Measurements from ENCODE around the gene KRT85.
A peak's percentile ranks its signal among the peaks of the same experiment; 100 is the strongest.

The KRT85 gene

DNA sequence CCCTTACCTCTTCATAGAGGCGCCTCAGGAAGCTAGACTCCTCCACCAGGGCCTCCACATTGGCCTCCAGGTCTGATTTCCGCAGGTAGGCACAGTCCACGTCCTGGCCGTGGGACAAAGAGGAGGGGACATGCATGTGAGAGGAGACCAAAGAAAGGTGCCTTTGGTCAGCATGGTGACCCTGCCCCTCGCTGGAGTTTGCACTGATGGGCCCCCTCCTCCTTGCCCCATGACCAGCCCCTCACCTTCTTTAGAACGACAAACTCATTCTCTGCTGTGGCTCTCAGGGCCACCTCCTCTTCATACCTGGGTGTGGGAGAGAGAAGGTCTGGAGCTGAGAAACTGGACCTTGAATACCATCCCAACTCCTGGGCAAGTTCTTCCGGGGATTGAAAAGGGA lies 3.2 kb downstream of the KRT85 start:
- no peak for DNase-seq

DNA sequence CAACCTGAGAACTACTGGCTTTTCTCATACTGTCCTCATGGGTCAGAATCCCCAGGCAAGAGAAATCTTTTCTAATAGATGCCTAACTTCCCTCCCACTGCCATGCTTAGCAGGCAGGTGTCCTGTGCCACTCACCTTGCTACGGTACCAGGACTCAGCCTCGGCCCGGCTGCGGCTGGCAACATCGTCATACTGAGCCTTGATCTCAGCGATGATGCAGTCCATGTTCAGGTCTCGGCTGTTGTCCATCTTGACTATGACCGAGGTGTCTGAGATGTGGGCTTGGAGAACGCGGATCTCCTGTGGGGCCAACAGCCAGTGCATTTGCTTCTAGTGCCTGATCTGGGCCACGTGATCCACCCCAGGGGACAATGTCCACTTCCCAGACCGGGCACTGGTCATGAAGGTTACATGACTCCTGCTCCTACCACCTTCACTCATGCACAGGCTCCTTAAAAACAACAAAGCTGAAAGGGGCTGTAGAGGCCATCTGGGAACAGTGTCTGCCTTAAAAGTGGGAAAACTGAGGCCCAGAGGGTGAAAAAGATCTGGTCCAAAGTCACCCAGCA lies 4.1 kb downstream of the KRT85 start:
- no peak for DNase-seq

DNA sequence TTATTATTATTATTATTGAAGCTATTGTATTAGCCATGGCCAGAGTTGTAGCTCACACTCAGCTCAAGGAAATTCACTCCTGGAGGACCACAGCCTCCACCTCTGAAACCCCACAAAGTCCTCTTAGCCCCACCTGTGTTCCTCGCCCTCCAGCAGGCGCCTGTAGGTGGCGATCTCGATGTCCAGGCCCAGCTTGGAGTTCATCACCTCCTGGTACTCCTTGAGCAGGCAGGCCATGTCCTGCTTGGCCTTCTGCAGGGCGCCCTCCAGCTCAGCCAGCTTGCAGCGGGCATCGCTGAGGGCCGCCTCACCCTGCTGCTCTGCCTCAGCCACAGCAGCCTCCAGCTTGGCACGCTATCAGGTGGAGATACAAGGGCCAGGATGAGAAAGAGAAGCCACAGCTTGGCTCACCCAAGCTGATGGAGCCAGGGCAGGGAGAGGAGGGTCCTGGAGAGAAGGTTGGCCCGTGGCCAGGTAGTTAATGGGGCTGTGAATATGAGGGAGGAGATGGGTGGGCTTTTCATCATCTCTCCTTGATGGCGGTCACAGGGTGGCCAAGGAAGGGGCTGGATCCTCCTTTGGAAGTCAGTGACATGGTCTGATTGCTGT lies 5.1 kb downstream of the KRT85 start:
- DNase-seq, result no peak

DNA sequence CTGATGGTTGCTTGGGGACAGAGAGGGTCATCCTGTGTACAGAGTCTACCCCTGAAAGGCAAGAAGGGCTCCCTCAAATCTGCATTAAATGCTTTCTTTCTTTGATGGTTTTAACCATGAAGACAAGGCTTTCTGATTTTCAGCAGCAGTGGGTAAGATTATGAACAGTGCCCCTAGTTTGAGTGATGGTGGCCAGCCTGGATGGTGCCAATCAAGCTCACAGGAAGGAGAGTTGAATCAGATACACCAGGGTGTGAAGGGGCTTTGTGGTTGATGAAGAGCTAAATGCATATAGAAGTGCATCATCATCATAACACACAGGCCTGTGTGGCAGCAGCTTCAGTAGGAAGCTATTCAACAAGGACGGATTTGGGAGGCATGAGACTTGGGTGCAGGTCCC lies 5.7 kb downstream of the KRT85 start:
- no peak for DNase-seq

DNA sequence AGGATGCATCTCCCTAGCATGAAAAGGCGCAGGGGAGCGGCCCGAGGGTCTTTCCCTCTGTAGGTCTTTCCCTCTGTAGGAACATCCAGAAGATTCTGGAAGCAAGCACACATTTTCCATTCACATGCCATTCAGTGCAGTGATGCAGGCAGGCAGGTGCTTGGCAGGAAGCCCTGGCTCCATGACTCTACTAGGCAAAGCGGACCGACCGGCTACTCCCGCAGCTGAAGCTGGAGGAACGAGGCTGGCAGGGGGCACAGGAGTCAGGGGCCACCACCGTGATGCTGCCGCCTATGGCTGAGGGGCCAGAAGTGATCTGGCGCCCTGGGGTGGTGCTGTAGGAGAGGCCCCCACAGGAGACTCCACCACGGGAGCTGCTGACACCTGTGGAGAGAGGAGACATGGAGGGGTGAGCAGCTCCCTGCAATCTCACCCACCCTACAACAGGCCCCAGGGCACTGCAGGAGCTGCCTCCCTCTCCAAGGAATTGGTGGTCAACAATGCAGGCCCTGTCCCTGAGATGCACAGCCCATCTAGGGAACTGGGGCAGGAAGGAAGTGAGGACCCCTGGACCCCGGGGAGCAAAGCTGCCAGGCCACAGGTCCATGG lies 6.5 kb downstream of the KRT85 start:
- no peak for DNase-seq

DNA sequence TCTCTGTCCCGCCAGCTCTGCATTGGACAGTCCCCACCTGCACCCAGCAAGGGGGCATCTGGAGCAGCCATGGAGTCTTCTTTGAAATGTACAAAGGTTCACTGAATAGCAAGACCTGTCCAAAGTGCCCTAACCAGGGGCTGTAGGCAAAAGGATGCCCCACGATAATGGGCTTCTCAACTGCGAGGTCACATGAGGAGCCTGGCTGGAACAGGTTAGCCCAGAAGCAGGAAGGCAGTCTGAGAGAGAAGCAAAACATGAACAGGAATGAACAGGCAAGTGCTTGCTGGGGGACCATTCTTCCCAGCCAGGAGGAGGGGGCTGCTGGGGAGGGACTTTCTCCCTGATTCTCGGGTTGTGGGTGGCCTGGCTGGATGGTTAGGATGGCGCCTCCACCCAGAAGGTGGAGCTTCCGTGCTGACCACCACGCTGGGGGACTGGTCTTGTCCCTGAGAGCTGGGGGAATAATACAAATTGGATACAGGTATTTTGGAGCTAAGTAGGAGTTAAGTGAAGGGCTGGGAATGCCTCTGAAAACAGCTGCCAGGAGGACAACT lies 7.1 kb downstream of the KRT85 start:
- DNase-seq, result no peak

DNA sequence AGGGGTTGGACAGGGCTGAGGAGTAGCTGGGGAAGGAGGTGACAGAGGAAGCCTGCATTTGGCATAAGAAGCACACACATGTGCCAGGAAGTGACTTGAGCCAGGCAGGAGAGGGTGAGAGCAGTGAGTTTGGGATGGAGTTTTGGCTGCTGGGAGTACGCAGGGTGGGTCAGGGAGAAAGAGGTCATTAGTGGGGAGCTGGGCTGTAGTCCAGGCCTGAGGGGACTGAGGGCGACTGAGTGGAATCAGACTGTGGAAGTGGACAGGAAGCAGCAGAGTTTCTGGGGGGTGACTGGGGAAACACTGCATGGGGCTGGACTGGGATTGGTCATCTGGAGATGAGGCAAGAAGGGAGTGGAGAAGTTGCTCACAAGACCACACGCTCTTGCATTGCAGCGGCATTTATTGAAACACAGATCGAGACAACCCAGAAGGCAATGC lies 7.6 kb downstream of the KRT85 start:
- no peak for DNase-seq

DNA sequence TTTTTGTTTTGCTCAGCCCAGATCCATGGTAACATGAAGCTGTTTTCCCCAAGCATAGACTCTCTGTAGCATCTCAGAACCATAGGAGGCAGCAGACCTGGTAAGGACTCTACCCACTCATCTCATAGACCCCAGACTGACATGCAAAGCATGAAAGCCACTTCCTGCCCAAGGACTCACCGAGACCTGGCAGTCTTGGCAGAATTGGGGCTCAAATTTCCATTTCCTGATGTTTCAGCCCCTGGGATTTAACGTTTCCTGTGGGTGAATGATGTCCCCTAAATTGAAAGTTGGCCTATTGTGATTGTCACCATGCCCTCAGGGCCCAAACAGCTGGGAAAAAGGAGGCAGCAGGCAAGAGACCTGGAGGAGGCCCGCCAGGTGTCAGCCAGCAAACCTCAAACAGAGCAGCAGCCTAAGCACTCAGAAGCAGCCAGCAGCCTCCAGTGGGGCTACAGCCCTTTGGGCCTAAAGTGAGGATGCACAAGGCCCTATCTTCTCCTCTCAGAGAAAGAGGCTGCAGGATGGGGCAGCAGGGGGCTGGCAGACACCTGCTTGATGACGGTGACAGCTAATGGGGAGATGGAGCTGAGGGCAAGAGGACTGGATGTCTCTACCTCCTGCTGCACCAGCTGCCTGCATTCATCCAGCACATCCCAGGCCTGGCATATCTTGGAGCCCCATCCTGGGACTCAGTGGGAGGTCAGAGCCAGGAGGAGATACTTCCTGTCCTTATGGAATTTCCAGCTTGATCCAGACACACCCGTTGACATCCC lies 8.5 kb downstream of the KRT85 start:
- DNase-seq, result no peak

DNA sequence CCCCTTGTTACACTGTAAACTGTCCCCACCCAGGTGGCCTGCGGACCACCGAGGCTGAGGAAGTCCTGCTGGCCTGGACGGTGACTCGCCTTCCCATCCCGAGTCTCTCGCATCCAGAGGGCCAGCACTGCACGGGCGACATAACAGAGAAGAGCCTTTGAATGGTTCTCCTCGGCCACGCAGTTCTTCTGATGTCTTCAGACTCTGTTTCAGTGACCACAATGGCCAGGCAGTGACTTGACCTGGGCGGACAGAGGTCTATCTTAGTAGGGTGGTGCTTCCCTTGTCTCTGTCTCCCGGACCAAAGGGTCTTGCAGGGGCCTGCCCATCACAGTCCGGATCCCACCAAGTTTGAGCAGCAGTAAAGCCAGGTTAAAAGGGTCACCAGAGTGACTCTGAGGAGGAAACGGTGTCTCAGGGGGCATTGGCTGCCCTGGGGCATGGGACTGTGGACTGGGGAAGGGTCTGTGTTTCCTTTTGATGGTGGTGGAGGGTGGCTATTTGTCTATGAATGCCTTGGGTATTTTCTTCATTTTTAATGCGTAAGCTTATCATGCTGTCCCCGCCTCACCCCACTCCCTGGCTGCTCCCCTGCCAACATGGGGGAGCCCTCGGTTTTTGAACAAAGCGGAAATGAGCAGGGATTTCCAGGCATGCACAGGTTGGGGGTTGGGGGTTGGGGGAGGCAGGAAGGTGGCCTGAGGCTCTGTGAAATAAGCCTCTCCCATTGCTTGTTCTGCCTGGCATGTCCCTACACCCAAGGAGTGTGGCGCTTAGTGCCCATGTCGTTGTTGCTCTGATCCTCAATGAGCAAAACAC lies 10.3 kb downstream of the KRT85 start:
- no peak for DNase-seq

DNA sequence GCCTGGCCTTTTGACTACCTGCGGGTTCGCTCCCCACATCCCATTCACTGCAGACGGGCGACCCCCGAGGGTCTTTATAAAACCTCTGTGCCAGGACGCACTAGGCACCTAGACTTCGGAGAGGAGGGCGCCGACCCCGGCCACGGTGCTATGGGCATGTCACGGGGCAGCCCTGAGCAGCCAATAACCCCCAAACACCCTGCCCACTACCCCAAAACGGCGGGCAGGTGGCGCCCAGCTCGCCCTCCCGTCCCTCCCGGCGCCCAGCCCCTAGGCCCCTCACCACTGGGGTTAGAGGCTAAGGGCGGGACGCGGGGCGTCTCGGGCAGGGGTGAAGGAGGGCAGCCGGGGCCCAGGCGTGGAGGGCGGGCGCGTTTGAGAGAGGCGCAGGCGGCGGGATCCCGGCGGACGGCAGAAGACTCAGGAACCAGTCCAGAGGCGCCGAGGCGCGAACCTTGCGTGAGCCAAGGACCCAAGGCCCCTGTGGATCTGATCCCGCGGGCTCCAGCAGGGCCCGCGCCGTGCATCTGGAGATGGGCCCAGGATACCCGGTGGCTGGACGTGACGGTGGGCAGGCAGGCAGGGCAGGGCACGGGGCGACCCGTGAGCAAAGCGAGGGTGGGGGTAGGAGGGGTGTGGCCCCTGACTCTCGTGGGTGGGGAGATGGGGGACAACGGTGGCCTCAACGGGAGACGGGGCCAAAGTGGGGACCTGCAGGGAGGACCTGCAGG lies 11.1 kb downstream of the KRT85 start:
- DNase-seq, result no peak

DNA sequence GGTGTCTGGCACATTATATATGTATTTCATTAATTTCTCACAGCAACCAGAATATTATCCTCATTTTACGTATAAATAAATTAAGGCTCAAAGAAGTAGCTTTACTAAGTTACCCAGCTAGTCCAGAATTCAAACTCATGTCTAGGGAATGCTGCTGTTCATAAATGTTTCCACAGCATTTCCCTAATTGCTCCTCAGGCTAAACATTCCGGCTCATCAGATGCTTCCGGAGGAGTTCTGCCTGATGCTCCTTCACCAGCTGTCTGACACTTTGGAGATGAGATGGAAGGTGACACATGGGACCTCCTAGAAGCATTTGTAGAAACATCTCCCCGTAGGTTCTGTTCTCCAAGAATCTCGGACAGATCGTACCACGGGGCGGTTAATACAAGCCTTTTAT lies 12.1 kb downstream of the KRT85 start:
- no peak for DNase-seq

DNA sequence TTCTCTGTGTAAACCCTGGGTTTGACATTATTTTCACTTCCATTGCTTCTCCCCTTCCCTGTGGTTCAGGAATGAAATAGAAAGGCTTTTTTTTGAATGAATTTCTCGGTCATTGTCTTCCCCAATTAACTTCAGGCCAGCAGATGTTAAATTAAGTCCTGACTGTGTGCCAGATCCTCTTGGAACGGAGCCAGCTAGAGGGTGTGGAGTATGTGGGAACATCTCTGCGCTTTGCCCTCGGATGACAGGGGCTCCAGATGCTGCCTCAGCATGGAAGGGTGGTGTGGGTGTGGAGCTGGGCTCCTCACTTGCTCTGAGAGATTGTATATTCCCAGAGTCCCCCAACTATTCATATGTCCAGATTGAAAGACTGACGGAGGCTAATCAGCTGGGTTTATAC lies 13.1 kb downstream of the KRT85 start:
- no peak for DNase-seq

DNA sequence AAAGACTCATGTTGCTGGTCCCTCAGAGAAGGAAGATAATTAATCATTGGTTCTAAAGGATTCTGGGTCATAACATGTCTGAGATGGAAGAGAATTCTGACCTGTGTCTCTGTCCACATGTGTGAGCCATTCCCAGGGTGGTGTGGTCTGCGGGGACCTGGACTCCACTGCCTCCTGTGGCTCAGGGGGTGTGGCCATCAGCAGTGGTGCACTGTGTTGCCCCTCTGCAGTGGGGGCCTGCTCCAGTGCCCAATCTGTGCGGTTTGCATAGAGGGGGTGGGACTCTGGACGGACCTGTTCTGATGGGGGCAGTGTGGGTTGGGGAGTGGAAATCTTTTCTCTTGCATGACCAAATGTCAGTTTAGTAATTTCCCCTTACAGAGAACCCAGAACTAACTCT lies 13.5 kb downstream of the KRT85 start:
- DNase-seq, result no peak

DNA sequence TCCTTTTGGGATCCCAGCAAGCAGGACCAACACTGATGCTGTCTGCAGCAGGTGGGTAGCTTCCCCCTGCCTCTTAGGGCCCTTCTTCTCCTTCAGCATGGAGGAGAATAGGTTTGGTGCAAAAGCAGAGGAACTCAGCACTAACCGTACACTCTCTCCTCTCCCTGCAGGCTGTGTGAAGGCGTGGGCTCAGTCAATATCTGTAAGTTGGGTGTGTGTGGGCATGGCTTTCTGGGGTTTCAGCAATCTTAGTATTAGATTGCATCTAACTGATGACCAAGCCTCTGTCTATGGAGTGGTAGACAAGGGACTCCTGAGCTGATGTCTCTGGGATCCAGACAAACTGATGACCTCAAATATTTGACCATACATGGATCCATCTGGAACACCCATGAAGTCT lies 14.3 kb downstream of the KRT85 start:
- DNase-seq, result no peak

DNA sequence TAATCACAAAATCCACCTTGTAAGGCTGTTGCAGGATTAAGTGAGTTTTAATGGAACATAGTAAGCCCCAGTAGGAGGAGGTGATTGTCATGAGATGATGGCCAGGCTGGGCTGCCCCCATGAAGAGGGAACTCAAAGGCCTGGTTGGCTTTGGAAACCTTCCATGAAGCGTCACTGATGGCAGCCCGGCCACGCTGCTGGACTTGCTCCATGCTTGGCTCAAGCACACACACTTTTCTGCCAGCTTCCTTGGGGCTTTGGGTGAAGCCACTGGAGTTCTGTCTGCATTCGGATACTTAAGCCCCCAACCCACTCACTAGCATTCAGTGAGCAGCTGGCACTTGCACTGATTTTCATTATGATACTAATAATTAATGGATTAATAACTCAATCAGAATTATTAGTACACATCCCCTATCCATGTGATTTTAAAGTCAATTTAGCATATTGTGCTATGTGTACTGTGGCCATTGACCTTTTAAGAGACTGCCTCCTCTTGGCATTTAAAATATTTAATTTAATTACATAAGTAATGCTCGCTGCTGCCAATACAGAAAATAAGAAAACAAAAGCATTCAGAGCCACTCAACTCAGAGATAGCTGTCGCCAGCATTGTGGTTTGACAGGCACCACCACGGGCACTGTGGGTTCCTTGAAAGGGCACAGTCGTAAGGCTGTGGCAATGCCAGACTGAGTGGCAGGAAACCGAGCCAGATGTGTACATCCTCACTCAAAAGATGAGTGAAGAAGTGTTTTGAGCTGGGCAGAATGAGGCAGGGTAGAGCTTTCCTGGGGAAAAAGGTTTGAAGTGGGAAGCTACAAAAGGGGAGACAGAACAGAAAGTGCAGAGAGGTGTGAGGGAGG lies 15.9 kb downstream of the KRT85 start:
- no peak for DNase-seq

DNA sequence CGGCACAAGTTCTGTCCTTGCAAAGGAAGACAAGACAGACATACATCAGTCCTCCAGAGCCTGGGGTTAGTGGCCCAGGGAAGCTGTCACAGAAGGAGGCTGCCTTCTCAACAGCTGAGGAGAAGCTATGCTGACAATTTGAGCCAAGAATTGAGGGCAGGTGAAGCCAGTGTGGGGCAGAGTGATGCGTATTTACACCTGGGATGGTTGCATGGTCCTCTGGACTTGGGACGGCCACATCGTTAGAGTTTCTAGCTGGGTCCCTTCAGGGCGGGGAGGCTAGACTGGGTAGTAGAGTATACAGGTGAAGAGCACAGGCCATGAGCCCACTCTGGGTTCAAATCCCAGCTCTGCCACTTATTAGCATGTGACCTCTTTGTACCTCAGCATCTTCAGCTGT lies 16.5 kb downstream of the KRT85 start:
- no peak for DNase-seq

DNA sequence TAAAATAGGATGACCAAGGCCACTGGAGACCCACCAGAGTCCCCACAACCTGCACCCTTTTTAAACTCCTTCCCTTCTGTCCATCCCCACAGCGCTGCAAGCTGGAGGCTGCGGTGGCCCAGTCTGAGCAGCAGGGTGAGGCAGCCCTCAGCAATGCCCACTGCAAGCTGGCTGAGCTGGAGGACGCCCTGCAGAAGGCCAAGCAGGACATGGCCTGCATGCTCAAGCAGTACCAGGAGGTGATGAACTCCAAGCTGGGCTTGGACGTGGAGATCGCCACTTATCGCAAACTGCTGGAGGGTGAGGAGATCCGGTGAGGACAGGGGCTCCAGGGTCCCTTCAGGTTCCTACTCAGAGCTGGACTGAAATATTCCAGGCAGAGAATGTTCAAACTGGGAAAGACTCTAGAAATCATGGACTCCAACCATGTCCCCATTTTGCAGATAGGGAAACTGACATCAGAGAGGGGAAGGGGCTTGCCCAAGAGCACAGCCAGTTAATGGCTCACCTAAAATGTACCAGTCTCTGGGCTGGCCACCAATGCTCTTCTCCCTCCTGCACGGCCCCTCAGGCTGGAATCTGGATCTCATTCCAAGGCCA lies 17.2 kb downstream of the KRT85 start:
- DNase-seq, result no peak

DNA sequence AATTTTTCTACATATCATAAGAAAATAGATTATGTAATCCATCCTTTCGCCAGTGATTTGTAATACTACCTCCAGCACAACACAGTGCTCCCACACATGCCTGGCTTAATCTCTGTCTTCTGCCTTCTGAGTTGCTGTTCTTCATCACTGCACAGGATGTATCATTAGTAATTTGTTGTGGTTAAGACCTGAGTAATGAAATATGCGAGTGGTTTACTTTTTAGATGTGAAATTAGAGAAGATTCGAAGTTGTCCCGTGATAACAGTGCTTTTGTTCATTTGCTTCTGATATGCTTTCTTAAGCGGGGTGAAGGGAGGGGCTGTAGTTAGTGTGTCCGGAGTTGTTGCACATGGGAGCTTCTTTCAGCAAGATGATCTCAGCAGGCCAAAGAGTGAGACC lies 18.1 kb downstream of the KRT85 start:
- DNase-seq, result peak; percentile 92

DNA sequence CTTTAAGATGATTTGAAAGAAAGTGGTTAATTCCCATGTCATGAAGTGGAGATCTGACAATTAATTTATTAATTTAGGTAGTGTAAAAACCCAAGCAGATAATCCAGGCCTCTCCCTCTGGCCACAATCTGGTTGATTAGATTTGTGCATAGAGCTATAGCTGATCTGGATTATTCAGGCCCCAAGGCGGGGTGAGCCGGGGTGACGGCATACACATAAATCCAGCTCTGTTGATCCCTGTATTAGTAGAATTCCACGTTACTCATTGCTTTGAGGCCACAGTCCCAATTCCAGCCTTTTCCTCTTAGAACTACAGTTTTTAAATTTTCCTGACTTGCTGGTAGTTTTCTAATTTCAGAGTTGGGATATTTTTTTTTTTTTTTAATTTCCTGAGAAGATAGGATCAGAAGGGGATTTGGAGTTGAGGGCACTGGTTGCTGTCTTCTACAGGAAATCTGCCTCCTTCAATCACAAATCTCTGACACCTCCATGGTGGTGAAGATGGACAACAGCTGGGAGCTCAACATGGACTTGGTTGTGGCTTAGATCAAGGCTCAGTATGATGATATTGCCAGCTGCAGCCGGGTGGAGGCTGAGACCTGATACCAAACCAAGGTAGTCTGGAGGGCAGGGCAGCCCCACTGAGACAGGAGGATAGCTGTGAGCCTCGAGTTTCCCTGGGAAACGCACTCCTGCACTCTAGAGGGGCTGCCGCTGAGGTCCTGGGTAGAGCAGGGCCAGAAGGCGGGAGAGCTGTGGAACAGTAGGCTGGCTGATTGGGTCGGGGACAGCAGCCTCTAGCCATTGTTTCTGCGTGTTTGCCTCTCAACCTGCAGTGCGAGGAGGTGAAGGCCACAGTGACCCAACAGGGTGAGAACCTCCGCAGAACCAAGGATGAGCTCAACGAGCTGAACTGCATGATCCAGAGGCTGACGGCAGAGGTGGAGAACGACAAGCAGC lies 19.4 kb downstream of the KRT85 start:
- DNase-seq, result no peak

DNA sequence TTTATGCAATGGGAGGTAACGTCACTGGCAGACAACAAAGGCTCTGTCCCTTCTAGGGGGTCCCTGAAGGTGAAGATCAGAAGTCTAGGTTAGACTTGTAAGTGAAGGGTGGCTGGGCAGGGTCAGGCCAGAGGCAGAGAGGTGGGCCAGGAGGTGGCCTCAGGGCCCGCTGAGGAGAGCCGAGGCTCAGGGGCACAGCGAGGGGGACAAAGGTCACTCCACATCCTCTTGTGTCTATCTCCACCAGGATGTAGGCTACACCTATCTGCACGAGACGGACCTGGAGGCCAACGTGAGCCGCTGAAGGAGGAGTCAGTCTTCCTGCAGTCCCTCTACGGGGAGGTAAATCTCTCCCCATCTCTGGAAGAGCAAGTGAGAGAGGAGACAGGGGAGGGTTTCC lies 20.3 kb downstream of the KRT85 start:
- no peak for DNase-seq
